Measurements from ENCODE around the gene CREBBP.
A peak's percentile ranks its signal among the peaks of the same experiment; 100 is the strongest.

The CREBBP gene

DNA sequence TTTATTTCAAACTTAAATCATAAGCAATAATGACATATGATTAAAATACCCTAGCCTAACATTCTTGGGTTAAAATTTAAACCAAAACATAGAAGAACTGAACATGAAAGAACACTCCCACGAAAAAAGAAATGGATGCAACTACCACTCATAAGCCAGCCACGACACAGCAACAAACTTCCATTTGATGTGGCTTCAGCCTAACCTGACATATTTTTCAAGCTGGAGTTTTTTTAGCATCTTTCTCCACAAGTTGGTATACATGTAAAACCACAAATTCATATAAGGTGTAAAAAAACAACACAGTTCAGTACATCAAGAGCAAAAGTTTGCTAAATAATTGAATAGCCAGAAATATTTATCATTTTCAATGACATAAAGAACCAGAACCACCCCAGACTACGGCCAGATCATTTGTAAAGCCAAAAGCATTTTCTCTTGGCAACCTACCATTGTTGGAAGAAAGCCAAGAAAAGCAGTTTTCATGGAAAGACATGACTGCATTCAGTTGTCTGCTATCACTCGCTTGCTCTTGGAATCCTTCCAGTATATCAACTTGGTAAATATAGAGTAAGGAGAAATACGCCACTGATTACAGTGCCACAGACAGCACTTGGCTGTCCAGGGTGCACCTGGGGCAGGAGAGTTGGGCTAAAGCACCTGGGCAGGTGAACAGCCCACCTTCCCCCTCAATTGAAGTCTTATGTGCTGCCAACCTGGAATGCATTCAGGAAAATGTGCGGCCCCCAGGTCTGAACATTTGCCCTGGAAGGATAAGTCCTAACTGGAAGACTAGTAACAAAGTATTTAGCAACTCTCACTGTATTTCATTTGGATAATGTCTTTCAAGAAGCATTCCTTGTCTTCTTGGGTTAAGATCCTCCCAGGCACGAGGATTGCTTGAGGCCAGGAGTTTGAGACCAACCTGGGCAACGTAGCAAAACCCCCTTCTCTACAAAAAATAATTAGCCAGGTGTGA is 60.5 kb downstream of the CREBBP start:
- H3K4me1 ChIP-seq (ENCODE audit: insufficient read depth, poor library complexity, severe bottlenecking) = peaks cover 25% of the 10 kb centered on the region
- H3K9me3 ChIP-seq (ENCODE audit: severe bottlenecking) = no peaks in the 10 kb centered on the region
- ATAC-seq (ENCODE audit: low read depth) (peak; percentile 91), DNase-seq (ENCODE audit: low spot score) (no peak)
- H3K27ac ChIP-seq (ENCODE audit: poor library complexity, severe bottlenecking) = peak overlapping the region; percentile 7
- no peaks in the 10 kb centered on the region for H3K36me3 ChIP-seq (ENCODE audit: low read depth)
- TF ChIP-seq, protein P1, sequence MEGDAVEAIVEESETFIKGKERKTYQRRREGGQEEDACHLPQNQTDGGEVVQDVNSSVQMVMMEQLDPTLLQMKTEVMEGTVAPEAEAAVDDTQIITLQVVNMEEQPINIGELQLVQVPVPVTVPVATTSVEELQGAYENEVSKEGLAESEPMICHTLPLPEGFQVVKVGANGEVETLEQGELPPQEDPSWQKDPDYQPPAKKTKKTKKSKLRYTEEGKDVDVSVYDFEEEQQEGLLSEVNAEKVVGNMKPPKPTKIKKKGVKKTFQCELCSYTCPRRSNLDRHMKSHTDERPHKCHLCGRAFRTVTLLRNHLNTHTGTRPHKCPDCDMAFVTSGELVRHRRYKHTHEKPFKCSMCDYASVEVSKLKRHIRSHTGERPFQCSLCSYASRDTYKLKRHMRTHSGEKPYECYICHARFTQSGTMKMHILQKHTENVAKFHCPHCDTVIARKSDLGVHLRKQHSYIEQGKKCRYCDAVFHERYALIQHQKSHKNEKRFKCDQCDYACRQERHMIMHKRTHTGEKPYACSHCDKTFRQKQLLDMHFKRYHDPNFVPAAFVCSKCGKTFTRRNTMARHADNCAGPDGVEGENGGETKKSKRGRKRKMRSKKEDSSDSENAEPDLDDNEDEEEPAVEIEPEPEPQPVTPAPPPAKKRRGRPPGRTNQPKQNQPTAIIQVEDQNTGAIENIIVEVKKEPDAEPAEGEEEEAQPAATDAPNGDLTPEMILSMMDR (IDR thresholded peaks at IDR 0.05; ENCODE audit: poor library complexity, severe bottlenecking) = no peak
- H3K27me3 ChIP-seq (ENCODE audit: insufficient read depth, poor library complexity, severe bottlenecking) = no peaks in the 10 kb centered on the region
- no peak overlapping the region for H3K4me3 ChIP-seq (ENCODE audit: severe bottlenecking)

GRCh38 chr16:3819175-3819527 is 61.4 kb downstream of the CREBBP start:
- Histone ChIP-seq H3K9me3 (ENCODE audit: severe bottlenecking) (no peaks in the 10 kb centered on the region), H3K4me3 (ENCODE audit: severe bottlenecking) (no peak overlapping the region), H3K27ac (ENCODE audit: poor library complexity, severe bottlenecking) (no peak overlapping the region), H3K4me1 (ENCODE audit: insufficient read depth, poor library complexity, severe bottlenecking) (peaks cover 20% of the 10 kb centered on the region), H3K36me3 (ENCODE audit: low read depth) (no peaks in the 10 kb centered on the region), H3K27me3 (ENCODE audit: insufficient read depth, poor library complexity, severe bottlenecking) (no peaks in the 10 kb centered on the region)
- DNase-seq (ENCODE audit: low spot score) = no peak
- TF ChIP-seq, protein P1 (IDR thresholded peaks at IDR 0.05; ENCODE audit: poor library complexity, severe bottlenecking) = no peak
- no peak for ATAC-seq (ENCODE audit: low read depth)

GRCh38 chr16:3816326-3816725 is 64.2 kb downstream of the CREBBP start:
- TF ChIP-seq, protein P1 (IDR thresholded peaks at IDR 0.05; ENCODE audit: poor library complexity, severe bottlenecking) = no peak
- Histone ChIP-seq H3K27ac (ENCODE audit: poor library complexity, severe bottlenecking) (no peak overlapping the region), H3K4me3 (ENCODE audit: severe bottlenecking) (no peak overlapping the region), H3K9me3 (ENCODE audit: severe bottlenecking) (no peaks in the 10 kb centered on the region), H3K36me3 (ENCODE audit: low read depth) (no peaks in the 10 kb centered on the region), H3K4me1 (ENCODE audit: insufficient read depth, poor library complexity, severe bottlenecking) (peaks cover 13% of the 10 kb centered on the region), H3K27me3 (ENCODE audit: insufficient read depth, poor library complexity, severe bottlenecking) (no peaks in the 10 kb centered on the region)
- ATAC-seq (ENCODE audit: low read depth) (no peak), DNase-seq (ENCODE audit: low spot score) (no peak)

- H3K9me3 ChIP-seq (ENCODE audit: severe bottlenecking) = no peaks in the 10 kb centered on the region
- H3K27me3 ChIP-seq (ENCODE audit: insufficient read depth, poor library complexity, severe bottlenecking) = no peaks in the 10 kb centered on the region
- peaks cover 6% of the 10 kb centered on the region for H3K4me1 ChIP-seq (ENCODE audit: insufficient read depth, poor library complexity, severe bottlenecking)
- no peak overlapping the region for H3K27ac ChIP-seq (ENCODE audit: poor library complexity, severe bottlenecking)
- ATAC-seq (ENCODE audit: low read depth) (no peak), DNase-seq (ENCODE audit: low spot score) (no peak)
- peaks cover 7% of the 10 kb centered on the region for H3K36me3 ChIP-seq (ENCODE audit: low read depth)
- TF ChIP-seq, protein P1 (IDR thresholded peaks at IDR 0.05; ENCODE audit: poor library complexity, severe bottlenecking) = no peak
- H3K4me3 ChIP-seq (ENCODE audit: severe bottlenecking) = no peak overlapping the region
Measured at GRCh38 chr16:3814755-3815154, 65.8 kb downstream of the CREBBP start.

Measured in RWPE2 (cell line).